Activated T-cell treated with anti-CD3 and anti-CD28 coated beads for 24 hours (primary cell): ENCODE results near the gene PRKCE.

Experiments
- DNase-seq: peaks from one replicate; pipeline ENCODE4 v3.0.0-alpha.2; 2020; ENCODE audit warnings: low read depth

PRKCE gene

GRCh38 chr2:46170611-46171350 lies 519.3 kb downstream of the PRKCE start:
- DNase-seq = no peak

- DNase-seq = no peak
These were observed 520.0 kb downstream of the PRKCE start for GRCh38 chr2:46171411-46171953.

- no peak for DNase-seq
These were observed 520.6 kb downstream of the PRKCE start for GRCh38 chr2:46171996-46172546.

DNA sequence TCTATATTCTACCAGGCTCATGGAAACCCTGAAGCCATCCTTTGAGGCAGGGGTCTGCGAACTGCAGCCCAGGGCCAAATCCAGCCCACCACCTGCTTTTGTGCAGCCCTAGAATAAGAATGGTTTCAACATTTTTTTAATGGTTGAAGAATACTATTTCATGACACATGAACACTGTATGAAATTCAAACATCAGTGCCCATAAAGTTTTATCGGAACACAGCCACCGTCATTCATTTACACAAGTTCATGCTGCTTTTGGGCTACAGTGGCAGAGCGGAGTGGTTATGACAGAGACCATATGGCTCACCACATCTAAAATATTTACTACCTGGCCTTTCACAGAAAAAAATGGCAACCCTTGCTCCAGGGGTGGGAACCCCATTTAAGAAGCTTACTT lies 521.6 kb downstream of the PRKCE start:
- DNase-seq = no peak

DNA sequence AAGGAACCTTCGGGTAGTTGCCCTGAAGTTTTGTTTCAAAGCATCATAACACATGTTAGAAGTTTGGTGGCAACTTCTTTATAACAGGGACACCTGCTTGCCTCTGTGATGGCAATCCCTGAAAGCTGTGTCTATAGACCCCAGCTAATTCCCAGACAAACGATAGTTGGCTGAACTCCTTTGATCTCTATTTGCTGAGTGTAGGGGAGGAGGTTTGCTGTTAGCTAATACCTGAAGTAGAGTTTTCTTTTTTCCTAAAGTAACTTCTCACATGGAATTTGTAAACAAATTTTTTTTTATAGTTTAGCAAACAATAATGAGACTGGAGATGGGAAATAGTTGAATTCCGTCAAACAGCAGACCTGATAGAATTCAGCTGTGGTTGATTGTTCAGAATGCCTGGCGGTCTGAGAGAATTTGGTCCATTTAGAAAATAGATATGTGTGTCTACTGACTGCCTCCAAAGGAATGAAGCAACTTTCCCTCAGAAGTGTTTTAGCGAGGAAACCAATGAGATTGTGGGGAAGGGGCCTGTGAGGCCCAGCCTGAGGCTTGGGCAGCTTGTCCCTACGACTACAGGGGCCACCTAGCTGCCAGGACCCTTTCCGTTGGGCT lies 522.3 kb downstream of the PRKCE start:
- no peak for DNase-seq

- no peak for DNase-seq
These were observed 523.1 kb downstream of the PRKCE start for GRCh38 chr2:46174345-46175170.

DNA sequence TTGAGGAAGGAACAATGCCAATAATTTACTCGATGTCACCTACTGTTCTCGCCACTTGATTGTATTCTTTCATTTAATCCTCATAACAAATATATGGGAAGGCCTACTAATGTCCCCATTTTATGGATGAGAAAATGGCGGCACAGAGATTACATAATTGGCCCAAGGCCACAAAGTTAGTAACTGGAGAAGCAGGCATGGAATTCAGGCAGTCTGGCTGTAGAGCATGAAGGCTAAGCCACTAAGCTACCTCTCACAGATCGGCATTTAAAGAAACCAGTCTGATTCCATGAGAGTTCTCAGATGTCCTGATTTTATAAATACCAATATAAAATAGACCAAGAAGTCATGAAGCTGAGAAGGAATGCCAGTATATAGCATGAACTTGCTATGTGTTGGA lies 523.9 kb downstream of the PRKCE start:
- no peak for DNase-seq

- DNase-seq = no peak
These were observed 526.1 kb downstream of the PRKCE start for GRCh38 chr2:46177461-46178089.

- peak; percentile 20 for DNase-seq
These were observed 527.7 kb downstream of the PRKCE start for GRCh38 chr2:46179037-46179621.

- no peak for DNase-seq
These were observed 528.7 kb downstream of the PRKCE start for GRCh38 chr2:46180189-46180588.

DNA sequence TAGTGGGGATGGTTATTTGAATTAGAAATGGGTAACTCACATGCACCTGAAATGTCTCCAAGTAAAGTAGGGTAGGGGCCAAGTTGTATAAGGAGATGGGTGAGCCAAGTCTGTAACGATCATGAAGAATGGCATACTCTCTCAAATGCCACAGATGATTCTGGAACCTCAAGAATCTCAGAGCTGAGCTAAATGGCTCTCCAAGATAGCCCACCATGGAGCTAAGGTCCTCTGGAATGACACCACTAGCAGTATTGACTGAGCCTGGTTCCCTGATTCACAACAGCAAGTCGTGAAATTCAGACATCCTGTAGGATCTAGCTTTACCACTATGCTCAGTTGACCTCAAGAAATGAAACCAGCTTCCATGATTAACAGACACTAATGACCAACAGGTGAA lies 529.8 kb downstream of the PRKCE start:
- DNase-seq = no peak

- DNase-seq = no peak
These were observed 530.5 kb downstream of the PRKCE start for GRCh38 chr2:46181789-46182530.

- no peak for DNase-seq
These were observed 532.0 kb downstream of the PRKCE start for GRCh38 chr2:46183426-46183825.

- no peak for DNase-seq
These were observed 533.5 kb downstream of the PRKCE start for GRCh38 chr2:46184794-46185583.

GRCh38 chr2:46187112-46187618 lies 535.7 kb downstream of the PRKCE start:
- peak; percentile 21 for DNase-seq

GRCh38 chr2:46188041-46188716 lies 536.7 kb downstream of the PRKCE start:
- DNase-seq = no peak

GRCh38 chr2:46193356-46193755 lies 541.9 kb downstream of the PRKCE start:
- no peak for DNase-seq

DNA sequence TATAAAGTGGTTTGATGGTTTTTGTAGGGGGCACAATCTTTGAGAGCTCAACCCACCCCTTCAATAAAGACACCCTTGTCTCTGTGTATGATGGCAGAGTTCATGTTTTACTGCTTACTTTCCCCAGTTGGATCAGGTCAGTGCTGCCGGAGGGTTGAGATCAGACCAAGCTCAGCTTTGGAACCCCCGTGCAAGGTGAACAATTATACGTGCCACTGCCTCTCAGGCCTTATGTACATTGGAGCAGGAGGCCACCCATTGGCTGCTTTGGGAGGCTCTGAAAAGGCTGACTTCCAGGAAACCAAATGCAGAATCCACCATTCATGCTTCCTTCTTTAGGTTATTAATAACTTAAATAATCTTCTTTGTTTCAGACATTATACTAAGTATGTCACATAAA lies 542.4 kb downstream of the PRKCE start:
- DNase-seq = no peak

DNA sequence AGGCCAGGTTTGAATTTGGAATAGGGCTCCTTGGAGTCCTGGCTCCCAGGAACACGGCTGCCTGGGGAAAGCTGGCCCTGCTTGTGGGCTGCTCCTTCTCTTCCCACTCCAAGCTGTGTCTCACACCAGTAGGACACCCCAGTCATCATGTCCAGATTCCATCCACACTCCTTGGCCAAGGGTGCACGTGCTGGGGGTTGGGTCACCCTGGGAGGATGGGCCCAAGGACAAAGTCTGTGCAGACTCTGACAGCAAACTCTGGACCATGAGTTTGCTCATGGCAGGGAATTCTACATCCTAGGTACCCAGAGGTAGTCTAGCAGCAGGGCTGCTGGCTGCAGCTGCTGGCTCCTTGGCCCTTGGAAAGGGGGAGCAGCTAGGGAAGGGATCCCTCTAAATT lies 543.4 kb downstream of the PRKCE start:
- DNase-seq = no peak
